Effector memory CD4-positive, alpha-beta T cell (primary cell): ENCODE data around the gene OGFOD1.

Experiments
- DNase-seq, 3 donors: peaks; one replicate each; pipeline ENCODE4 v3.0.0-alpha.2; 2020
- H3K27ac ChIP-seq: 2 replicates; pipeline ENCODE4 v1.7.0; 2013; ENCODE audit warnings: mild to moderate bottlenecking, low read length, moderate library complexity; ENCODE audit not compliant: insufficient read depth, poor library complexity, severe bottlenecking
- H3K27me3 ChIP-seq: replicated peaks from 2 replicates; pipeline ENCODE4 v1.7.0; 2013; ENCODE audit warnings: mild to moderate bottlenecking, low read length; ENCODE audit not compliant: insufficient read depth, control insufficient read depth, poor library complexity, severe bottlenecking
- H3K36me3 ChIP-seq: 2 replicates; pipeline ENCODE4 v1.7.0; 2013; ENCODE audit warnings: mild to moderate bottlenecking, low read length, moderate library complexity; ENCODE audit not compliant: control insufficient read depth, insufficient read depth
- H3K4me1 ChIP-seq: 2 replicates; pipeline ENCODE4 v1.7.0; 2013; ENCODE audit warnings: low read length, mild to moderate bottlenecking; ENCODE audit not compliant: control insufficient read depth, insufficient read depth, poor library complexity, severe bottlenecking
- H3K4me3 ChIP-seq: 2 replicates; pipeline ENCODE4 v1.7.0; 2013; ENCODE audit warnings: low read length, low read depth, mild to moderate bottlenecking; ENCODE audit not compliant: insufficient read depth, poor library complexity, severe bottlenecking
- H3K9me3 ChIP-seq: 2 replicates; pipeline ENCODE4 v1.7.0; 2013; ENCODE audit warnings: mild to moderate bottlenecking, low read length, moderate library complexity; ENCODE audit not compliant: control insufficient read depth

Gene OGFOD1

GRCh38 chr16:56460101-56460500 is 8.7 kb downstream of the OGFOD1 start:
- Histone ChIP-seq H3K4me3 (no peak overlapping the region), H3K36me3 (peaks cover 60% of the 10 kb centered on the region), H3K27ac (no peak overlapping the region), H3K27me3 (no peaks in the 10 kb centered on the region), H3K9me3 (no peaks in the 10 kb centered on the region), H3K4me1 (no peaks in the 10 kb centered on the region)
- no peak for DNase-seq

- no peaks in the 10 kb centered on the region for H3K27me3 ChIP-seq
- no peak overlapping the region for H3K4me3 ChIP-seq
- H3K4me1 ChIP-seq = no peaks in the 10 kb centered on the region
- peaks cover 63% of the 10 kb centered on the region for H3K36me3 ChIP-seq
- H3K9me3 ChIP-seq = no peaks in the 10 kb centered on the region
- no peak overlapping the region for H3K27ac ChIP-seq
- DNase-seq = no peak
Observed at GRCh38 chr16:56462064-56462796, 10.9 kb downstream of the OGFOD1 start.

DNA sequence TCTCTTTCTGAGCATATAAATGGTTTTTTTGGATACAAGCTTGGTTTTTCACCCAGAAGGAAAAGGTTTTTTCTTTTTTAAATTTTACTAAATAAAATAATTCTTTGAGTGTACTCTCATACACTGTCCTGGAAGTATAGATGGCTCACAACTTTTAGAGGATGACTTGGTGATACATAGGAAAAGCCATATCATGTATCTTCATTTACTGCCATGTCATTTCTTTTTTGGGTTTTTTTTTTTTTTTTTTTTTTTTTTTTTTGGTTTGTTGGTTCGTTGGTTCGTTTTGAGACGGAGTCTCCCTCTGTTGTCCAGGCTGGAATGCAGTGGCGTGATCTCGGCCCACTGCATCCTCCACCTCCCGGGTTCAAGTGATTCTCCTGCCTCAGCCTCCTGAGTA is 11.8 kb downstream of the OGFOD1 start:
- H3K4me3 ChIP-seq = no peak overlapping the region
- H3K36me3 ChIP-seq = peaks cover 68% of the 10 kb centered on the region
- H3K9me3 ChIP-seq = no peaks in the 10 kb centered on the region
- DNase-seq = no peak
- H3K27ac ChIP-seq = no peak overlapping the region
- no peaks in the 10 kb centered on the region for H3K4me1 ChIP-seq
- H3K27me3 ChIP-seq = no peaks in the 10 kb centered on the region

DNA sequence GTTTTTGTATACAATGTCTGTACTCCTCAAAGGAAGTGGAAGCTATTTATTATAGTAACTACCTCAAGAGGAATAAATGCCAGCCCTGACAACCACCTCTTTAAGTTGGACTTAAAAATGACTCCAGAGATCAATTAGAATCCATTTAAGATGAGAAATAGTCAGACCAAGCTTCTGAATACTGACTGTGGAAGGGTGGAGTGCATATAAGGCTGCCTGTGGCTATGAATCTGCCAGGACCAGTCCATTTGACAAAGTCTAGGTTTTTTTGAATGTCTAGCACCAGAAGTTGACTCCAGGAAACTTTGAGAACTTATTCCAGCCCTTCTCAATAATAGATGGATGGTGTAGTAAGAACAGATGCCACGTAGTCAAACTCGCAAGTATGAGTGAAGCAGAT is 15.0 kb downstream of the OGFOD1 start:
- no peaks in the 10 kb centered on the region for H3K9me3 ChIP-seq
- no peaks in the 10 kb centered on the region for H3K27me3 ChIP-seq
- DNase-seq = no peak
- H3K4me1 ChIP-seq = no peaks in the 10 kb centered on the region
- H3K27ac ChIP-seq = no peak overlapping the region
- peaks cover 75% of the 10 kb centered on the region for H3K36me3 ChIP-seq
- no peak overlapping the region for H3K4me3 ChIP-seq

- no peak for DNase-seq
- Histone ChIP-seq H3K9me3 (no peaks in the 10 kb centered on the region), H3K4me3 (no peak overlapping the region), H3K4me1 (no peaks in the 10 kb centered on the region), H3K36me3 (peaks cover 86% of the 10 kb centered on the region), H3K27me3 (no peaks in the 10 kb centered on the region), H3K27ac (no peak overlapping the region)
Observed at GRCh38 chr16:56468800-56469199, 17.4 kb downstream of the OGFOD1 start.

GRCh38 chr16:56469748-56470147 is 18.4 kb downstream of the OGFOD1 start:
- Histone ChIP-seq H3K4me1 (no peaks in the 10 kb centered on the region), H3K4me3 (no peak overlapping the region), H3K9me3 (no peaks in the 10 kb centered on the region), H3K27me3 (no peaks in the 10 kb centered on the region), H3K36me3 (peaks cover 84% of the 10 kb centered on the region), H3K27ac (no peak overlapping the region)
- no peak for DNase-seq

DNA sequence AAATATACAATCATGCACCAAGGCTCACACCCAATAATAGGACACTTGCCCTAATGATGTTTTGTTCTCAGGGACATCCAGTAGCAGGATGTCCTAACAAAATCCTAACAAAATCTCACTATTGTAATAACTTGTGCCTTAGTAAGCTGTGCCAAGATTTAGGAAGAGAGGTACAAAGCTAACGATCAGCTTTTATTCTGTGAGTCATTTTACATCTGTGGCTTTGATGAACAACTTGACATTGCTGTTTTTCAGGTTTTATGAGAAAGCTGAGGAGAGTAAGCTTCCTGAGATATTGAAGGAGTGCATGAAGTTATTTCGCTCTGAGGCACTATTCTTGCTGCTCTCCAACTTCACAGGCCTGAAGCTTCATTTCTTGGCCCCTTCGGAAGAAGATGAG is 18.9 kb downstream of the OGFOD1 start:
- peaks cover 83% of the 10 kb centered on the region for H3K36me3 ChIP-seq
- no peaks in the 10 kb centered on the region for H3K27me3 ChIP-seq
- DNase-seq = no peak
- no peaks in the 10 kb centered on the region for H3K9me3 ChIP-seq
- H3K4me3 ChIP-seq = no peak overlapping the region
- no peak overlapping the region for H3K27ac ChIP-seq
- H3K4me1 ChIP-seq = no peaks in the 10 kb centered on the region

- H3K27me3 ChIP-seq = no peaks in the 10 kb centered on the region
- H3K4me3 ChIP-seq = no peak overlapping the region
- no peak for DNase-seq
- H3K36me3 ChIP-seq = peaks cover 83% of the 10 kb centered on the region
- H3K27ac ChIP-seq = no peak overlapping the region
- H3K4me1 ChIP-seq = no peaks in the 10 kb centered on the region
- no peaks in the 10 kb centered on the region for H3K9me3 ChIP-seq
Observed at GRCh38 chr16:56470666-56471065, 19.3 kb downstream of the OGFOD1 start.

GRCh38 chr16:56475201-56475600 is 23.8 kb downstream of the OGFOD1 start:
- Histone ChIP-seq H3K4me1 (no peaks in the 10 kb centered on the region), H3K27ac (no peak overlapping the region), H3K9me3 (no peaks in the 10 kb centered on the region), H3K36me3 (peaks cover 71% of the 10 kb centered on the region), H3K4me3 (no peak overlapping the region), H3K27me3 (no peaks in the 10 kb centered on the region)
- DNase-seq = no peak

- Histone ChIP-seq H3K4me3 (no peak overlapping the region), H3K9me3 (no peaks in the 10 kb centered on the region), H3K4me1 (no peaks in the 10 kb centered on the region), H3K27ac (no peak overlapping the region), H3K27me3 (no peaks in the 10 kb centered on the region), H3K36me3 (peaks cover 52% of the 10 kb centered on the region)
- DNase-seq = no peak
Observed at GRCh38 chr16:56477096-56477878, 25.9 kb downstream of the OGFOD1 start.
